ENCODE measurements around the gene PPP1R37.

Gene PPP1R37

GRCh38 chr19:45147835-45148676 lies 55.1 kb downstream of the PPP1R37 start:
- no peak for ATAC-seq

GRCh38 chr19:45149129-45149528 lies 56.1 kb downstream of the PPP1R37 start:
- ATAC-seq = no peak
- TF ChIP-seq TSHZ2 (CRISPR knock-in tag; IDR thresholded peaks at IDR 0.05) (no peak), ISL1 (CRISPR knock-in tag; IDR thresholded peaks at IDR 0.05) (no peak)

More at GRCh38 chr19:45147835-45148676, 55.1 kb downstream of the PPP1R37 start:
- TF ChIP-seq TCF4 (CRISPR knock-in tag; IDR thresholded peaks at IDR 0.05; ENCODE audit: borderline replicate concordance) (no peak), TOX (CRISPR knock-in tag; IDR thresholded peaks at IDR 0.05; ENCODE audit: borderline replicate concordance) (no peak), ISL1 (CRISPR knock-in tag; IDR thresholded peaks at IDR 0.05) (no peak), ZNF70 (CRISPR knock-in tag; IDR thresholded peaks at IDR 0.05) (no peak), BACH2 (CRISPR knock-in tag; IDR thresholded peaks at IDR 0.05; ENCODE audit: borderline replicate concordance) (no peak), CSRNP3 (CRISPR knock-in tag; IDR thresholded peaks at IDR 0.05) (no peak), SNAI2 (CRISPR knock-in tag; IDR thresholded peaks at IDR 0.05) (no peak), OSR1 (CRISPR knock-in tag; IDR thresholded peaks at IDR 0.05) (no peak), ZNF565 (CRISPR knock-in tag; conservative IDR thresholded peaks at IDR 0.05; ENCODE audit: low read depth) (no peak), POU6F1 (CRISPR knock-in tag; IDR thresholded peaks at IDR 0.05; ENCODE audit: borderline replicate concordance, low read depth) (no peak), ARNTL (CRISPR knock-in tag; IDR thresholded peaks at IDR 0.05; ENCODE audit: borderline replicate concordance, low read depth) (no peak), PATZ1 (CRISPR knock-in tag; IDR thresholded peaks at IDR 0.05; ENCODE audit: borderline replicate concordance) (no peak), ESRRG (CRISPR knock-in tag; IDR thresholded peaks at IDR 0.05) (no peak), CSDC2 (CRISPR knock-in tag; IDR thresholded peaks at IDR 0.05) (no peak), ZC3H10 (CRISPR knock-in tag; IDR thresholded peaks at IDR 0.05) (no peak), TSHZ2 (CRISPR knock-in tag; IDR thresholded peaks at IDR 0.05) (no peak)

GRCh38 chr19:45150180-45150579 lies 57.2 kb downstream of the PPP1R37 start:
- no peak for ATAC-seq
- TF ChIP-seq CREB5 (CRISPR knock-in tag; IDR thresholded peaks at IDR 0.05; ENCODE audit: low read depth) (no peak), OSR1 (CRISPR knock-in tag; IDR thresholded peaks at IDR 0.05) (no peak), CSDC2 (CRISPR knock-in tag; IDR thresholded peaks at IDR 0.05) (no peak), RARB (CRISPR knock-in tag; IDR thresholded peaks at IDR 0.05) (no peak), PATZ1 (CRISPR knock-in tag; IDR thresholded peaks at IDR 0.05; ENCODE audit: borderline replicate concordance) (no peak), TCF4 (CRISPR knock-in tag; IDR thresholded peaks at IDR 0.05; ENCODE audit: borderline replicate concordance) (no peak), ESRRG (CRISPR knock-in tag; IDR thresholded peaks at IDR 0.05) (no peak), TSHZ2 (CRISPR knock-in tag; IDR thresholded peaks at IDR 0.05) (no peak), ZC3H10 (CRISPR knock-in tag; IDR thresholded peaks at IDR 0.05) (no peak)
